HFFc6 (cell line): ENCODE data around the gene RNF223. TPM values are rescaled to one million over a fixed set of nuclear protein-coding genes. Genes with fewer than 3 reads are reported as not detected.

Experiments
- DNase-seq: peaks from one replicate; pipeline ENCODE4 v3.0.0-alpha.2; 2018
- H3K27ac Mint-ChIP-seq: 2 replicates; pipeline ENCODE4 v1.8.0; 2020; ENCODE audit warnings: mild to moderate bottlenecking, mixed read lengths
- H3K27me3 Mint-ChIP-seq: 2 replicates; pipeline ENCODE4 v1.8.0; 2021; ENCODE audit warnings: mild to moderate bottlenecking, moderate library complexity, mixed read lengths; ENCODE audit not compliant: insufficient read depth
- H3K36me3 Mint-ChIP-seq: 2 replicates; pipeline ENCODE4 v1.8.0; 2021; ENCODE audit warnings: low read depth, mixed read lengths
- H3K4me1 Mint-ChIP-seq: 2 replicates; pipeline ENCODE4 v1.8.0; 2020; ENCODE audit warnings: low read depth, mixed read lengths
- H3K4me3 Mint-ChIP-seq: 2 replicates; pipeline ENCODE4 v1.8.0; 2020; ENCODE audit warnings: mild to moderate bottlenecking, moderate library complexity, mixed read lengths
- H3K9me3 Mint-ChIP-seq: 2 replicates; pipeline ENCODE4 v1.8.0; 2020; ENCODE audit warnings: mild to moderate bottlenecking, mixed read lengths
- total RNA-seq, 6 experiments: library from RNA; stranded (reverse); fragmentation: NEBNext Ultra II Directional; extraction: Animal tissue kit (Norgen Biotek cat#: 25700); gene quantifications; 2 replicates in 1 of 6; 3 replicates in 5 of 6; pipeline ENCODE4 v1.2.3, GENCODE V29; 2021
- TF ChIP-seq, protein P1 (sequence below): fragments of 200-600 bp; sonication (generic); IDR thresholded peaks from 2 replicates; pipeline ENCODE4 v1.5.0; 2021; ENCODE audit warnings: antibody characterized with exemption, mild to moderate bottlenecking

RNF223 gene
- total RNA-seq, 6 experiments from 2014 or later: not detected

DNA sequence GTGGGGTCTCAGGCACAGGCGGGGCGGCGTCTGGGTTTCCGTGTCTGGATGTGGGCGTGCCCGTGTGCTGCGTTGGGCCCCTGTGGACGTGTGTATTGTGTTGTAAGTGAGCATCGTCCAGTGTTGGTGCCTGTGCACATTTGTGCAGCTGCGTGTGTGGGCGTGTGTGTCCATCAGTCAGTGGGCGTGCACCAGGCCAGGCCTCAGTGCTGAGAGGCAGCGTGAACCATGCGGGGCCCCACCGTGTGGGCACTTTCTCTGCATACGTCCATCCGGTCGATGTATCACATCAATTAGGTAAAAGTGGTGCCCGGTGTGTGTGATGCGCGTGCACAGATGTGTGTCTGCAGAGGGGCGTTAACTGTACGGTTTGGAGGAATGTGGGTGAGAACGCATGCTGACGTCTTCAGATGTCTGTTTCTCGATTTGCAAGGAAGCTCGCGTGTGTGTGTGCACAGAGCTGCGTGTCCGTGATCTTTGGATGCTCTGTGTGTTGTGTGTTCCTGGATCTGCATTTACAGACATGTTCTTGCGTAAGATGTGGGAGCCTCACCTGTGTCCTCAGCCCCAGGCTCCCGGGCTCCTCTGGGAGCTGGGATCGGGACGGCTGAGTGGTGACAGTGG, 29.5 kb downstream of the RNF223 start:
- Mint-ChIP-seq H3K36me3 (peaks cover 15% of the 10 kb centered on the region), H3K4me3 (no peak overlapping the region), H3K27ac (no peak overlapping the region), H3K4me1 (no peaks in the 10 kb centered on the region; the same call in 1 of the 2 replicates), H3K9me3 (no peaks in the 10 kb centered on the region), H3K27me3 (peaks cover 10% of the 10 kb centered on the region)
- DNase-seq: no peak
- TF ChIP-seq, protein P1, sequence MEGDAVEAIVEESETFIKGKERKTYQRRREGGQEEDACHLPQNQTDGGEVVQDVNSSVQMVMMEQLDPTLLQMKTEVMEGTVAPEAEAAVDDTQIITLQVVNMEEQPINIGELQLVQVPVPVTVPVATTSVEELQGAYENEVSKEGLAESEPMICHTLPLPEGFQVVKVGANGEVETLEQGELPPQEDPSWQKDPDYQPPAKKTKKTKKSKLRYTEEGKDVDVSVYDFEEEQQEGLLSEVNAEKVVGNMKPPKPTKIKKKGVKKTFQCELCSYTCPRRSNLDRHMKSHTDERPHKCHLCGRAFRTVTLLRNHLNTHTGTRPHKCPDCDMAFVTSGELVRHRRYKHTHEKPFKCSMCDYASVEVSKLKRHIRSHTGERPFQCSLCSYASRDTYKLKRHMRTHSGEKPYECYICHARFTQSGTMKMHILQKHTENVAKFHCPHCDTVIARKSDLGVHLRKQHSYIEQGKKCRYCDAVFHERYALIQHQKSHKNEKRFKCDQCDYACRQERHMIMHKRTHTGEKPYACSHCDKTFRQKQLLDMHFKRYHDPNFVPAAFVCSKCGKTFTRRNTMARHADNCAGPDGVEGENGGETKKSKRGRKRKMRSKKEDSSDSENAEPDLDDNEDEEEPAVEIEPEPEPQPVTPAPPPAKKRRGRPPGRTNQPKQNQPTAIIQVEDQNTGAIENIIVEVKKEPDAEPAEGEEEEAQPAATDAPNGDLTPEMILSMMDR: no peak

GRCh38 chr1:1043921-1044320, 30.2 kb downstream of the RNF223 start:
- TF ChIP-seq, protein P1: no peak
- no peak for DNase-seq
- Mint-ChIP-seq H3K9me3 (no peaks in the 10 kb centered on the region), H3K4me1 (no peaks in the 10 kb centered on the region; the same call in 1 of the 2 replicates), H3K4me3 (no peak overlapping the region), H3K27me3 (peaks cover 10% of the 10 kb centered on the region), H3K27ac (no peak overlapping the region), H3K36me3 (peaks cover 15% of the 10 kb centered on the region)

GRCh38 chr1:1043411-1043810, 30.7 kb downstream of the RNF223 start:
- no peak overlapping the region for H3K27ac Mint-ChIP-seq
- TF ChIP-seq, protein P1: no peak
- H3K36me3 Mint-ChIP-seq: peaks cover 15% of the 10 kb centered on the region
- H3K4me3 Mint-ChIP-seq: no peak overlapping the region
- DNase-seq: no peak
- peaks cover 10% of the 10 kb centered on the region for H3K27me3 Mint-ChIP-seq
- H3K4me1 Mint-ChIP-seq: no peaks in the 10 kb centered on the region; the same call in 1 of the 2 replicates
- H3K9me3 Mint-ChIP-seq: no peaks in the 10 kb centered on the region

GRCh38 chr1:1042835-1043234, 31.3 kb downstream of the RNF223 start:
- Mint-ChIP-seq H3K4me1 (no peaks in the 10 kb centered on the region; the same call in 1 of the 2 replicates), H3K36me3 (peaks cover 15% of the 10 kb centered on the region), H3K9me3 (no peaks in the 10 kb centered on the region), H3K27ac (no peak overlapping the region), H3K27me3 (peaks cover 9% of the 10 kb centered on the region), H3K4me3 (no peak overlapping the region)
- TF ChIP-seq, protein P1: no peak
- DNase-seq: no peak

DNA sequence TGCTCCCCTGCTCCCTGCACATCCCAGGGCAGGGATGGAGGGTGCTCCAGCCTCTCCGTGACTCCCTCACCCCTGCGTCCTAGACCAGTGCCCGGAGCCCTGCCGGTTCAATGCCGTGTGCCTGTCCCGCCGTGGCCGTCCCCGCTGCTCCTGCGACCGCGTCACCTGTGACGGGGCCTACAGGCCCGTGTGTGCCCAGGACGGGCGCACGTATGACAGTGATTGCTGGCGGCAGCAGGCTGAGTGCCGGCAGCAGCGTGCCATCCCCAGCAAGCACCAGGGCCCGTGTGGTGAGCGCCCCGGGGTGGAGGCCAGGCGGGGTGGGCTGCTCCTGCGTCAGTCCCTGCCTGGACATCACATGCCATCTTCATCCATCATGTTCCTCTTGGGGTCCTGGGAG, 32.2 kb downstream of the RNF223 start:
- Mint-ChIP-seq H3K9me3 (no peaks in the 10 kb centered on the region), H3K27me3 (peaks cover 9% of the 10 kb centered on the region), H3K36me3 (peaks cover 11% of the 10 kb centered on the region), H3K4me1 (no peaks in the 10 kb centered on the region; the same call in 1 of the 2 replicates), H3K4me3 (no peak overlapping the region), H3K27ac (no peak overlapping the region)
- TF ChIP-seq, protein P1: no peak
- no peak for DNase-seq
